NCI-H1436 treated with DMSO at 0.1 percent for 48 hours (cell line): ENCODE measurements around the gene HAAO.

Experiments used
- DNase-seq: peaks from one replicate; lab custom pipeline; 2025; lab: John Stamatoyannopoulos, UW

Gene HAAO

GRCh38 chr2:42792087-42792582 lies 248 bp downstream of the HAAO start:
- no peak for DNase-seq

GRCh38 chr2:42791606-42792005 lies 777 bp downstream of the HAAO start:
- no peak for DNase-seq

- DNase-seq = no peak
Observed at GRCh38 chr2:42789751-42790150, 2.6 kb downstream of the HAAO start.

- DNase-seq = no peak
Observed at GRCh38 chr2:42788882-42789281, 3.5 kb downstream of the HAAO start.

- no peak for DNase-seq
Observed at GRCh38 chr2:42788478-42788793, 3.9 kb downstream of the HAAO start.

GRCh38 chr2:42787788-42788477 lies 4.5 kb downstream of the HAAO start:
- no peak for DNase-seq

GRCh38 chr2:42787424-42787787 lies 5.0 kb downstream of the HAAO start:
- DNase-seq = no peak

- DNase-seq = no peak
Observed at GRCh38 chr2:42786561-42787345, 5.6 kb downstream of the HAAO start.

- no peak for DNase-seq
Observed at GRCh38 chr2:42784204-42784880, 8.0 kb downstream of the HAAO start.

- no peak for DNase-seq
Observed at GRCh38 chr2:42783511-42783910, 8.9 kb downstream of the HAAO start.

GRCh38 chr2:42781181-42781580 lies 11.2 kb downstream of the HAAO start:
- no peak for DNase-seq

GRCh38 chr2:42777883-42778805 lies 14.2 kb downstream of the HAAO start:
- DNase-seq = no peak

- no peak for DNase-seq
Observed at GRCh38 chr2:42775810-42776209, 16.6 kb downstream of the HAAO start.

- DNase-seq = no peak
Observed at GRCh38 chr2:42775186-42775585, 17.2 kb downstream of the HAAO start.

GRCh38 chr2:42771546-42772153 lies 20.7 kb downstream of the HAAO start:
- no peak for DNase-seq

- DNase-seq = no peak
Observed at GRCh38 chr2:42770288-42771131, 21.9 kb downstream of the HAAO start.

- no peak for DNase-seq
Observed at GRCh38 chr2:42769583-42770287, 22.6 kb downstream of the HAAO start.

GRCh38 chr2:42768706-42769256 lies 23.6 kb downstream of the HAAO start:
- DNase-seq = no peak

GRCh38 chr2:42767899-42768705 lies 24.3 kb downstream of the HAAO start:
- DNase-seq = no peak
